Left kidney (tissue), 2 donors: ENCODE measurements around the gene PDZRN3. TPM values are rescaled to one million over a fixed set of nuclear protein-coding genes. Genes with fewer than 3 reads are reported as not detected.
A peak's percentile ranks its signal among the peaks of the same experiment; 100 is the strongest.
"Not testable (repeated sequence)": the region's sequence is repeated elsewhere in the genome, so short reads cannot be mapped to it uniquely, and the experiment has no call there.

Experiments
- DNase-seq: peaks from one replicate; pipeline ENCODE4 v3.0.0-alpha.2; 2013
- polyA plus RNA-seq: library from polyadenylated mRNA; unstranded; fragments of 120-200 nt; gene quantifications from one replicate; pipeline ENCODE4 v1.2.1, GENCODE V29; 2013; ENCODE audit not compliant: insufficient read length

The PDZRN3 gene
- polyA plus RNA-seq, 1 donor, result 48.5 TPM

DNA sequence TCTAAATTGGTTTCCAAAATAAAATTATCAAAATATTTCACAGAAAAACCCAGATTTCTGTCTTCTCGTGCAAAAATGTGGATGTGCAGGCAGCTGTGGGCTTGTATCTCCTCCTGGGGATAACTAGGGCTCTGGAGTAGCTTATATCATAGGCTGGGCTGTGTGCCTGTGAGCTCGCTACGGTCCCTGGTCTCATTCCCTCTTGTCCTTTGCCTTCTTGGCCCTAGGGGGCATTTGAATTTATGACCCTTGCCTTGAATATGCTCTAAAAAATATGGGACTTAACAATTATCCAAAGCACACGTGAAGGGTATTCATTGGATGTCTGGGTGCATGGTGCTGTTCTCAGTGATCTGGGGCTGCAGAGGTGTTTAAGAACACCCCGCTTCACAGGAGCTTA lies 132.6 kb downstream of the PDZRN3 start:
- no peak for DNase-seq

DNA sequence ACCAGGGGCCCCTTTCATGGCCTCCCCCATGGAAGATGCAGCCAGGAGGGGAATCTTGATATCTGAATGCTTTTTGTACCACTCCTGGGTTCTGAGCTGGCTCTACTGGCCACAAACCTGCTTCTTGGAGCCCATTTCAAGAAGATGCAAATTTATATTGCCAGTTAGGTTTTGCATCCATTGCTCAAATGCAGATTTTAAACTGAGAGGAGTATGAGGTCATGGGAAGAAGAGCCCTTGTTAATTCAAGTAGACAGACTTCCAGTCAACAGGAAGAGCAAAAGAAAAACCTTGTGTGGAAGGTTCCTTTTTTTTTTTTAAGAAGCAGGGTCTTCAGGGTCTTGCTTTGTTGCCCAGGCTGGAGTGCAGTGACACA lies 133.5 kb downstream of the PDZRN3 start:
- DNase-seq, result no peak

DNA sequence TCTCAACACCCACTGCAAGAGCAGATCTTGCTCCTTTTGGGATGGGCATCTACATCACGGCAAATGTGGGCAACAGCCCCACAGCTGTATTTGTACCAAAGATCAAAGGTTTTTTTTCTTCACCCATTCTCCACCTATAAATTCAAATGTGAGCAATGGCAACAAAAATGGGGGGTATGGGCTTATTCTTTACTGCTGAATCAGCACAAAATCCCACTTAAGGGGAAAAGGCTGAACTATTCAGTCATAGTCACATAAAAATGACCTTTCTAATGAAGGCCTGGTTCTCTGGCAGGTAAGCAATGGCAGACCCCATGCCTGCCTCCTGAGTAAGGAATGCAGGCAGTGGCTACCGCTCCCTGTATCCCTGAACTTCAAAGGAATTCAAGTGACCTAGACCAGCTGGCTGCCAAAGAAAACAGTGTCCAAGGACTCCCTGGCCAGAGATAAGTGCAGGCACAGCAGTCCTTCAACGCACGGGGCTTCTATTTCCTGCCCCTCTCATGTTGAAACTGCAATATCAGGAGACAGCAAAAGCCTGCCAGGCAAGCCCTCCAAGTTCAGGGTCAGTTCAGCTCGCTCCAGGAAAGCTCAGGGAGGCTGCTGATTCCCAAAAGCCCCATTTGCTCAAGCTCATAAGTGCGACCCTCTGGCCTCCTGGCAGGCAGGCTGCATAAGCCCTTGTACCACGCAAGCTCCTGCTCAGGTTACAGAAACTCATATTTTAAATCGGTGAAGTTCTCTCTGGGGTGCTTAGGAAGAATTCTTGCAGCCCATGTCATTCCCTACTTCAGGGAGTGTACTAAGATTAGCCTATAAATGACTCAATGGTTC lies 134.1 kb downstream of the PDZRN3 start:
- DNase-seq, result no peak

DNA sequence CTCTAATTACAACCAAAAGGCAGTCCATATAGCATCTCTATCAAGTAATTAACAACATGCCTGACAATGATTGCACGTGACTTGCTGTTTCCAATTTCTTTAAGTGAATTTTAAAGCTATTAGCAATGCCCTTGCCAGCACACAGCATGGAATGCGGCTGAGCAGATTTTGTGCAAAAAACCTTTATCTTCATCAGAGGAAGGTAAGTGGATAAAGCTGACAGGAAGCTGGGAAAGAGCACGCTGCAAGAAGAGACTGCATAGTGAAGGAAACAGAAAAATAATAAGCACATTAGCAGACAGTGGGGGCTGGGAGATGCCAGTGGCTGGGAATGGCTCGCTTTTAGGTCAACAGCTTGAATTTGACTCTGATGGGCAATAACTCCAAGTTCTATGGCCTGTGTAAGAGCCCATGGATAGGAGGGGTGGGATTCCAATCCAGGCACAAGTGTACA lies 138.8 kb downstream of the PDZRN3 start:
- DNase-seq, result no peak

DNA sequence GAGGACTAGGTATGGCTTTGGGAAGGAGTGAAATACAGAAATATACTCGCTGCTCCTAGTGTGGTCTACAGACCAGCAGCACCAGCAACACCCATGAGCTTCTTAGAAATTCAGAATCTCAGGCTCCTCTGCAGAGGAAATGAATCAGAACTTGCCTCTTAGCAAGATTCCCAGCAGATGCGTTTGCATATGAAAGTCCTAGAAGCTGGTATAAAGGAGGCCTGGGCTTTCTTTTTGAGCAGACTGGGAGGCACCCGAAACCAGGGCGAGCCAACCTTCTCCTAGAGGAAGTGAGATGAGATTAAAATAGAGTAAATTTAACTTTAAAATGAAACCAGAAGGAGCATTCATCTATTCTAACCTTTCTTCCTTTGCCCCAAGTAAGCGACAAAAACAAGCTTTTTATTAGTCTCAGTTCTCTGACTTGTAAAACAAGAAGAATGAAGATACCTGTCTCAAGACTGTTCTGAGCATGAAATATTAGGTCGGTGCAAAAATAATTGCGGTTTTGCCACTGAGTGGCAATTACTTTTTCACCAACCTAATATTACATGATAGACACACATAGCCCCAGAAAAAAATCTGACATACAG lies 140.0 kb downstream of the PDZRN3 start:
- no peak for DNase-seq

DNA sequence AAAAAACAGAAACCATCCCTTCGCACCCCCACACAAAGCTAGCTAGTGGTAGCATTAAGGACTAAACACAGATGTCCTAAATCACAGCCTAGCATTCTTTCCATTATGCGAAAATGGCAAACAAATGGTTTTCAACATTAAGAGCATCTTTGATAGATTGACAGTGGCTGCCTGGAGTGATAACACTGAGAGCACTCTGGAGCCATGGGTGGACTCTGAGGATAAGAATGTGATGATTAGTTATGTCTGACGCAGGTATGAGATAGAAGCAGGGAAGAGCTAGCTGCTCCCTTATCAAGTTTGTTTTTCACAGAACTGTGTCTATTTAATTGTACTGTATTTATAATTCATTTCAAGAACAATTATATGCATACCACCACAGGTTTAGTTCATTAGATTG lies 142.9 kb downstream of the PDZRN3 start:
- DNase-seq, result no peak

DNA sequence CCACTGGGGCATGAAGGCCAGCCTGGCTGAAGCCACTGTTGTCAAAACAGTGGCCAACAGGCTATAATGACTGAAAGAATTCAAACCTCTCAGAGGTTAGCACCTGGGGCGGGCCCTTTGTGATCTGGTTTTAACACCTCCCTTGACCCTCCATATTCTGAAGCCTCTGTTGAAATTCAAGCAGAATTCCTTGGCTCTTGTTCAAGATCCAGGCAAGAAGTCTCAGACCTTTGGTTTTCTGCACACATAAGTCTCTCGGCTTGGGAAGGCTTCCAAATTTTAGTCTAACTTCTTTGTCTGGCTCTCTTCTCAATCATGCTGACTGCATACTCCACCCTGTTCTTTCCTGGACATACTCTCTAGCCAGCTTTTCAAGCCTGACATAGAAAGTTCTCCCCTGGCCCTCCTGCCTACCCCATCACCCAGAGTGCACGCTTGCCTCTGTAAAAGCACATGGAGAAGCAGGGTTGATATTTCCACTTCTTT lies 144.5 kb downstream of the PDZRN3 start:
- no peak for DNase-seq

DNA sequence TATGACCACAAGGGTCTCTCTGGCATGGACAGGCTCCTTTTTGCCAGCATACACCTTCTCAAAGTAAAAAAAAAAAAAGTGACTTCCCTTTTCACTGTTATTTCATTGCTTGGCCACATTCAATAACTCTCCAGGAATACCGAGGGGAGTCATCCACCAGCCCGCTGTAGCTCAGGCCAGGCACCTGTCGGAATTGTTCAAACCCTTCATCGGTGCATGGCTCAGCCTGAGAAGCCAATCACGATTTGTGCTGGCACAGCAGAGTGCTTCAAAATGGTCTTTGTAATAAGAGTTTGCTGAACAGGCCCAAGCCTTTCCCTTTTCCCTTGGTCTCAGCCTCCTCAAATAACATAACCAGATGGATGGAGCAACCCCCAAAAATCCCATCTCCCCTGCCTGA lies 145.4 kb downstream of the PDZRN3 start:
- DNase-seq, result no peak

DNA sequence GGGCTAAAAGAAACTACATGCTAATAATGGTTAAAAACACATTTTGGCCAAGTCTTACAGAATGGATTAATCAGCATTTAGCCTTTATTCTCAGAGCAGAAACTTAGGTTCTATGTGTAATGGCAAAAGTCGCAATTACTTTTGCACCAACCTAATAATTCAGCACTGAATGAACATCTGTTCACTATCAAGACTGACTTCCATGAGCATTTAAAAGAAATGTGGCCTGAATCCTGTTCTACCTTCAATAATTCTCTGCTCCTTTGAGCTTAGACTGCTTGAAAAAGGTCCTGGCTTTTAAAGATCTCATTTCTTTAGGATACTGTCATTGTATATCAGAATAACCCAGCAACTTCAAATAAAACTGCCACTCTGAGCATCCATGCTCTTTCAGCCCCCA lies 145.9 kb downstream of the PDZRN3 start:
- no peak for DNase-seq

DNA sequence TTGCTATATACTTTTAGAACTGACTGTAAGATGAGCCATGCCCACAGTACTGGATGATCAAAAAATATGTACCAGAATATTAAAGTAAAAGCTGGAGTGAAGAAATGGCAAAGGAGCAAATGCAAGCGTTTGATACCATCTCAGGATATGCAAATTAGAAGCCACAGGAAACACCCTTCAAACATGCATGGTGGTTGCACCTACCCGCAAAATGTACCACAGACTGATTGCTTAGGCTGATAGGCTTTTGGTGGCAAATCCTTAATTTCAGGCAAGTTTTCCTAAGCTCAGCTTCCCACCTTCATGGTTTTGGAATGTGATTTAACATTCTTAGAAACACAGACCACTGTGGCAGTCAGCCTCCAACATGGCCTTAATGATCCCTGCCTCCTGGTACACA lies 149.0 kb downstream of the PDZRN3 start:
- no peak for DNase-seq

DNA sequence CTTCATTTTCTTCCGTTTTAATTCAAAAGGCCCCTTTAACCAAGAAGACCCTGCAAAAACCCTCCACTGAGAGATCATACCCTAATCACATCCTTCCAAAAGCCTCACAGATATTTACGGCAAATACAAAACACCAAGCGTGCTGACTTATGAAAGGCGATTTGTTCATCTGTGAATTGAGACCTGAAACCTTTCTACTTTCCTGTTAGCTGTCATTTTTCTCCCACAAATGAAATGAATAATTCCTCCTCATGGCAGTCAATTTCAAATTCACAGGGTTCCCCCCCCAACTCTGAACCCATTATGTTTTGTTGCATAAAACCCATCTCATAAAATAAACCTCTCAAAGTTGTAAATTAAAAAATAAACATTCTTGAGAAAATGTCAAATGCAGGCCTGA lies 149.6 kb downstream of the PDZRN3 start:
- DNase-seq, result no peak

DNA sequence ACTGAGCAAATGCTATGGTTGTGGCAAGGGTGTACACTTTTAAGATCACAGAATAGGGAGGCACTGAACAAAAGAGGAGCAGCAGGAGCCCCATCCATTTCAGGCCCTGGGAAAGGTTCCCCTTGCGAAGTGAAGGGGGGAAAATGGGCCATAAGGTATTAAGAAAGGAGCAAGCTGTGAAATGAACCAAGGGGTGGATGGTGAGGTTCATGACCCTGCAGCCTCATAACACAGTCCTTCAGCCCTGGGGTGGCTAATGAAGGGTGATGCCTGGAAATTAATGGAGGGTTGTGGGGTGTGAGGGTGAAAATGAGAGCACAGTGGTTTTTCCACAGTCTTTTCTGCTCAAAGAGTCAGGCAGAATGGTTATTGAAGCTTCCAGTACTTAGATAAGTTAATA lies 150.1 kb downstream of the PDZRN3 start:
- no peak for DNase-seq

DNA sequence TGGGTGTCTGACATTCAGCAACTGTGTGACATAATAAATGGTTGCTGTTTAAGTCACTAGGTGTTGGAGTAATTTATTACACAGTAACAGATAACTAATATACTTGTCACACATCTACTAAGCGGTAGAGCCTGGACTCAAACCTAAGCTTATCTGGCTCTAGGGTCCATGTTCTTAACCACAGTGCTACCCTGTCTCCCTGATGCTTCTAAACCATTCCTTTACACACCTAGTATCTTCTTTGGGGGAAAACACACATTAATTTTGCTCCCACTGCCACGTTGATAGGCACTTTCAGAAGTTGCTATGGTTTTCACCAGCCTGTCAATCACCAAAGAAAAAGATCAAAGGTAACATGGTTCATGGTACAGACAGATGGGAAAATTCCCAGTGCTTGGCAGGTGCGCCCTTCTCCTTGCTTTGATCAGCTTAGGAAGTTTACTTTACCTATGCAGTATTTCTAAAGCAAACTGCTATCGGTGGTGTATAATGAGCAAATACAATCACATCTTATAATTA lies 150.8 kb downstream of the PDZRN3 start:
- no peak for DNase-seq

DNA sequence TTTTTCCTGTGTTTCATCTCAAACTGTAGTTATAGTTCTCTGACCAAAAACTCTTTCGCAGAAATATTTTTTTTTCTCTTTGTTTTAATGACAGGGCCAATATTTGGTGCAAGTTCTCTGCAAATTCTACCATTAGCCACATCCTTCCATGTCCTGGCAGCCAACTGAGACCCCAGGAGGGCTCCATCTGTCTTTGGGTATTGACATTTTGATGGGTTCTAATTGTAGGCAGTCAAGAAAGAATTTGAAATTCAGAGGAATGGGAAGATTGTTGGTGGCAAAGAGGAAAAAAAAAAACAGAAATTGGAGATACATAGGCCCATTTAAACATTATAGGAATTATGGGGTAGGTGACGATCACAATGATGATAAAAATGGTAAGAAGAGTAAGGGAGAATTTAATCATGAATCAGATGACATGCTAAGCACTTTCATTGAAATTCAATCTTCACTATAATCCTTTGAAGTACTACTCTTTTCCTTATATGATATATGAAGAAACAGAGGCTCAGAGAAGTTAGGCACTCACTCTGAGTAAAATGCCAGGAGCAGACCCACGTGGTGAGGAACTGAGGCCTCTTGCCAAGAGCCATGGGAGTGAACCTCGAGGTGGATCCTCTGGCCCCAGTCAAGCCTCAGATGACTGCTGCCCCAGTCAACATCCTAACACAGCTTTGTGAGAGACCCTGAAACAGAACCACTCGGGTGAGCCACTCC lies 151.4 kb downstream of the PDZRN3 start:
- DNase-seq, result no peak

DNA sequence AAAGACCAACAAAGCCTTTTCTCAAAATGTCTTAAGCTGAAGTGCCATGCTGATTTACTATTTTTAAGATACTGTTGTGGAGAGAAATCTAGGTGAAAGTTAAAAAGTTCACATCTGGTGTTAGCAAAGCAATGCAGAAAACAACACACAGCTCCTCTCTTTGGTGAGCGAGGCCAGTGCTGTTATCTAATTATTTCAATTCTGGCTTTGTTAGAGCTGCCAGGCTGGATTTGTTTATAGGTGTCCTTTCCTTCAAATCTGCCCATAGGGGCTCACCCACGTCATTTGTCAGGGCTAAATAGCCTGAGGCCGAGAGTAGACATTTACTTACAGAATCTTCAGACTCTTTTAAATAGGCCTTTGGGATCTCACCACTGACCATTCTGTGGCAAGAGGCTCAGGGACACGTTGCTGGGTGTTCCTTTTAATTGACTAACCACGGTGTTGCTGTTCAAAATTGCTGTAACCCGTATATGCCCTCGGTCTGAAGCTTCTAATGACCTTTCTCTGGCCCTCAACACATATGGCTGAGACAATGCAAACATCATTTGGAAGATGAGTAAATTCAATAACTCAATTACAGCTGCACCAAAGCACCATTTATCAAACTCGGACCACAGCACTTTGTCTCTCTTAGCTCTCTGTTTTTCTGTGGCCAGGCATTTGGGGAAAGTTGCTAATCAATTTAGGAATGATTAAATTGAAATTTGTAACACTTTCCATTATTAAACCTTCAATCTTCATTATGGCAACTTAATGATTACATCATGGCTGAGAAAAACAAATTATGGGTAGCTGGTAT lies 152.6 kb downstream of the PDZRN3 start:
- no peak for DNase-seq

DNA sequence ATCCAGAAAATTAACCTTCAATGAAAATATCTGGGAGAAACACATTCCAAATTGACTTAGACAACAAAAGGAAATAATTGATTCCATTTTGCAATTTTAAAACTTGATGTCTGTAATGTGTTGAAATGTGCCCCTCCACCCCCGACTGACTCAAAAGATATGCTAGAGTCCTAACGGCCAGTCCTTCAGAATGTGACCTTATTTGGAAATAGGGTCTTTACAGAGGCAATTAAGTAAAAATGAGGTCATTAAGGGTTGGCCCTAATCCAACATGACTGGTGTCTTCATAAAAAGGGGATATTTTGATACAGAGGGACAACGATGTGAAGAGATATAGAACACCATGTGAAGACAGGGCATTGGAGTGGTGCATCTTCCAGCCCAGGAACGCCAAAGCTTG lies 153.9 kb downstream of the PDZRN3 start:
- no peak for DNase-seq

DNA sequence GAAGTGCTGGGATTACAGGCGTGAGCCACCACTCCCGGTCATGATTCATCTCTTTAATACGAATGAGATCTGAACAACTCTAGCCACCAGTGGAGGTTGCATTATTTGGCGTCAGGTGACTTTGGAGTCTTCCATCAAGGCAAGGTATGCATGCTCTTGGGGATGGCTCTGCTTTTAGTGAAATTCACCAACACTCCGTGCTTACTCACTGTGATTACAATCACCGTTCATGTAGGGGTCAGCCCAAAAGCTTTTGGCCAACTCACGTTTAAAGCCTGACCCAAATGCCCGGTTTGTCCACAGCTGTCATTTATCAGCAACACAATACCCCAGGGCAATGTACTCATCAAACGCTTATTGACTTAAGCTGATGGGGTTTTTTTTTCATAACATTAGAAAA lies 155.4 kb downstream of the PDZRN3 start:
- no peak for DNase-seq

DNA sequence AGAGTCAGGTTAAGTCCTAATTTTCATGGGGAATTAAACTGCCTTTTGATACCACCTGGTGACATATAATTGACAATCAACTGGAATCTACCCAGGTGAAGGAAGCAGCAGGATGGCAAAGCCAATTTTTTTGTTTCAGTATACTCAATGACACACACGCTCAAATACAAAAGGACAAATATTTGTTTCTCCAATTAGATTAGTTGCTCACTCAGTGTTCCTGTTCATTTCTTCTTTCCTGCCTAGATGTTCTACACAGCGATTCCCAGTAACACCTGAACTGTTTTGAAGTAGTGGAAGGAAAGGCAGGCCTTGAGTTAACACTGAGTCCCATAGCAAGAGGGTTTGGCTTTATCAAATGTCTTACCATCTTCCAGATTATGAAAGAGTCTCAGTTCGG lies 157.5 kb downstream of the PDZRN3 start:
- no peak for DNase-seq

DNA sequence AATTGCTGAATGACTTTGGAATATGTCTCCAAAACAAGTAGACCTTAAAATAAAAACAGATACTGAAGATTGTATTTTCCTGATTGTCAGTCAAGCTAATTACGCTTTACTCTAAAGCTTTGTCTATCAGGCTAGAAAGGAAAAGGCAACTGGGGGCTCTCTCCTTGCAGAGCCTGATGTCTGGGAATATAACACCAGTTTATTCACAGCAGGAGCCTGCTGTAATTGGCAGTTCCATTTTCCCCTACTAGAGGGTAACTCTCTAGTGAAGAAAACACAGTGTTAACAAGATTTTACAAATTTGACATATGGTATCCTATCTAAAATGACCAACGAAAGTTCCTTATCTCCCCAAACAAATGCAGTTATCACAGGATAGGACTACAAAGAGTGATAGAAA lies 158.8 kb downstream of the PDZRN3 start:
- no peak for DNase-seq

DNA sequence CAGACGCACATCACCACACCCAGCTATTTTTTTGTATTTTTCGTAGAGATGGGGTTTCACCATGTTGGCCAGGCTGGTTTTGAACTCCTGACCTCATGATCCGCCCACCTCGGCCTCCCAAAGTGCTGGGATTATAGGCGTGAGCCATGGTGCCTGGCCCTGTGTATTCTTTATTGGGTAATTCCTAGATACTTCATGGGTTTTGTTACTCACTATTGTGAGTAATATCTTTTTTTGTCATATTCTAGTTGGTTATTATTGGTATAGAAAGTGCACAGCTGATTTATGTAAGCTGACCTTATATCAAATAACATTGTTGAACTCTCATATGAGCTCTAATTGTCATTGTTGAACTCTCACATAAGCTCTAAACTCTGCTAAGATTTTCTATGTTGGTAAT lies 160.6 kb downstream of the PDZRN3 start:
- DNase-seq, result not testable (repeated sequence)

DNA sequence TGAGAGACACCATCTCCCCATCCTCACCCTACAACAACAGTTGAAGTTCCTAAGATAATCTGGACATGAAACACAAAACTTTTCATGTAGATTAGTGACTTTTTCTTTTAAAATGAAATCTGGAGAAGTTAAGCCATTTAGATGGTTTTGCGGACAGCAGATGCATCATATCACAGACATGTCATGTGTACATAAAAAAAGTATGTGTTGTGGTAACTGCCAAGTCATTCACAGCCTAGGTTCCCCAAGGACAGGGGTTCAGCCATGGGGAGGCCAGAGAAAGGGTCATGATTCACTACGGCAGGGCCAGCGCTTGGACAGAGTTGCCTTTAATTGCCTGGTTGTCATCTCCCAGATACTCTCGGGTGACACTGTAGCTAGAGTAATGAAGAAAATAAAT lies 163.2 kb downstream of the PDZRN3 start:
- DNase-seq, result peak; percentile 60

DNA sequence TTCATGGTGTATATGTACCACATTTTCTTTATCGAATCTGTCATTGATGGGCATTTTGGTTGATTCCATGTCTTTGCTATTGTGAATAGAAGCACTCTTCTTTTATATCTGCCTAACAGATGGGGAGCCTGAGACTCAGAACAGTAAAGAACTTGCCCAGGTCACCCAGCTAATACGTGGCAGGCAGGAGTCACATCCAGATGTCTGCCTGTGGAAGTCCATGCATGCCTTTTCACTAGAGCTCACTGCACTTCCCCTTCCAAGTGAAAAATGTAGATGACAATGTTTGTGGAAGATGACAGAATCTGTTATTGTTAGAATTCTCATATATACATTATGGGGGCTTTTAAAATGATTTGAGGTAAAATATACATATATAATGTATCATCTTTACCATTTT lies 165.0 kb downstream of the PDZRN3 start:
- no peak for DNase-seq
